HAP-1 (cell line): ENCODE data around the gene CRIP1.

Source experiments
- DNase-seq, 2 experiments: peaks; one replicate each; pipeline ENCODE4 v3.0.0-alpha.2; 2016 to 2020; ENCODE audit warnings: low spot score in 2 of 2
- H3K27me3 ChIP-seq: fragments of 250-450 bp; sonication (Bioruptor Pico); 2 replicates; pipeline ENCODE4 v1.5.1; 2020; ENCODE audit warnings: low read depth, mild to moderate bottlenecking, moderate library complexity
- H3K36me3 ChIP-seq: fragments of 250-450 bp; sonication (Bioruptor Pico); replicated peaks from 2 replicates; pipeline ENCODE4 v1.5.1; 2020; ENCODE audit warnings: mild to moderate bottlenecking
- H3K4me1 ChIP-seq: fragments of 250-450 bp; sonication (Bioruptor Pico); 2 replicates; pipeline ENCODE4 v1.5.1; 2020; ENCODE audit warnings: mild to moderate bottlenecking
- H3K4me3 ChIP-seq: fragments of 250-450 bp; sonication (Bioruptor Pico); 2 replicates; pipeline ENCODE4 v1.5.1; 2020; ENCODE audit warnings: mild to moderate bottlenecking, moderate library complexity
- H3K9me3 ChIP-seq: fragments of 250-450 bp; sonication (Bioruptor Pico); 2 replicates; pipeline ENCODE4 v1.5.1; 2020; ENCODE audit warnings: mild to moderate bottlenecking, moderate library complexity
- in situ Hi-C: fragments of 300-500 bp; cut with MboI; formaldehyde crosslinking; loops from 3 replicates; pipeline ENCODE4 v1.14.3; 2020; ENCODE audit warnings: low sequenced_read_pairs, inconsistent platforms, mixed read lengths

CRIP1 gene

GRCh38 chr14:105446971-105447370 is 39.7 kb upstream of the CRIP1 start:
- in situ Hi-C loops, result no loop called here
- no peaks in the 10 kb centered on the region for H3K4me1 ChIP-seq
- no peak overlapping the region for H3K4me3 ChIP-seq
- no peak for DNase-seq
- no peaks in the 10 kb centered on the region for H3K9me3 ChIP-seq
- H3K36me3 ChIP-seq, result peaks cover 43% of the 10 kb centered on the region
- H3K27me3 ChIP-seq, result no peaks in the 10 kb centered on the region

DNA sequence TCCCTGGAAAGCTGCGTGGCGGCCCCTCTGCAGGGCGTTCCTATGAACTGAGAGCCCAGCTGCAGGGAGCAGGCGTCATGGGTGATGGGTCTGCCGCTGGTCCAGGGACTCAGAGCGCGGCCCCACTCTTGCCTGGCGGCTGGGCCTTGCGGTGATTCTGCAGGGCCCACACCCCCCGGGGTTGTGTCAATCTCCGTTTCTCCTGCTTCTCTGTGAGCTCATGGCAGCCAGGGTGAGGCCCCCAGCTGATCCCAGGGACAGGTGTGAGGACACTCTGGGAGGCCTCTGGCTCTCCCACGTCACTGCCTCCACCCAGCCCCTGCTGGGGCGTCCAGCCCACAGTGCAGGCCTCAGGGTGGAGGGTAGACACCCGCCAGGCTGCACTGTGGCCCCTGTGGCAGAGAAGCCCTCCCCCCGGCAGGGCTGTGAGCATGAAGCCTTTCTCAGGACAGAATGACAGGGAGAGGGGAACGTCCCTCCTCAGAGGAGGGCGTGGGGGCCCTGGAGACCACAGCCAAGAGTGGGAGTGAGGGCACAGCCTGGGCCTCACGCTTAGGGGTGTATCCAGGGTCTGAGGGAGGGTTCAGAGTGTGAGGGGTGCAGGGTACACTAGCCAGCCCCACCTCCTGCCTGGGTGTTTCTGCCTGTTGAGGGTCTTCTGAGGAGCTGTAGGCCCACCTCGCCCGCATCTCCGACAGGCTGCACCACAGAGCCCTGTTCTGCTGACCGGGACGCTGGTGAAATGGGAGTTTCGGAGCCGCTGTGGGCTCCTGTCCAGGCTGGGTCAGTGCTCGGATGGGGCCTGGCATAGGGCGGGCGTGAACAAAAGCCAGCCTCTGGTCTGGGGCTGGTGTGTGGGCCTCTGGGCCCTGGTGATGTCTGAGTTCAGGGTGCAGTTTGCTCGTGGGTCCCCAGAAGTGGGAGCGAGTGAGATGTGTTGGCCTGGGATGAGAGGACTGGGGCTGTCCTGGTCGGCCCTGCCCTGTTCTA is 38.7 kb upstream of the CRIP1 start:
- Histone ChIP-seq H3K9me3 (no peaks in the 10 kb centered on the region), H3K27me3 (no peaks in the 10 kb centered on the region), H3K4me1 (no peaks in the 10 kb centered on the region), H3K4me3 (no peak overlapping the region), H3K36me3 (peaks cover 48% of the 10 kb centered on the region)
- in situ Hi-C loops, result no loop called here
- no peak for DNase-seq

GRCh38 chr14:105448706-105449111 is 38.0 kb upstream of the CRIP1 start:
- H3K4me1 ChIP-seq, result no peaks in the 10 kb centered on the region
- no peaks in the 10 kb centered on the region for H3K9me3 ChIP-seq
- H3K36me3 ChIP-seq, result peaks cover 47% of the 10 kb centered on the region
- no peak overlapping the region for H3K4me3 ChIP-seq
- in situ Hi-C loops, result no loop called here
- H3K27me3 ChIP-seq, result no peaks in the 10 kb centered on the region
- peak in 1 of 2 experiments; percentile 77 for DNase-seq

GRCh38 chr14:105449276-105450122 is 37.2 kb upstream of the CRIP1 start:
- H3K36me3 ChIP-seq, result peaks cover 55% of the 10 kb centered on the region

DNA sequence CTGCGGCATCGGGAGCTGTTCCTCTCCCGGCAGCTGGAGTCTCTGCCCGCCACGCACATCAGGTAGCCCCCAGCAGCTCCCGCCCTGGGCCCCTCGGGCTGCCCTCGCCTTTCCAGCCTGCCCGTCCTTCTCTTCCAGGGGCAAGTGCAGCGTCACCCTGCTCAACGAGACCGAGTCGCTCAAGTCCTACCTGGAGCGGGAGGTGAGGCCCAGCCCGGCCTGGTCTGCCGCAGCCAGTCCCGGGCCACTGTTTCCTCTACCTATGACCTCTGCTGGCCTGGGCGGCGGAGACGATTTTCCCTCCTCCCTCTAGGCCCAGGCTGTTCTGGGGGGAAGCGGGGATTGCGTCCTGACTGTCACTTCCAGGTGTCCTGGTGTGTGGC is 36.6 kb upstream of the CRIP1 start:
- no peak for DNase-seq
- Histone ChIP-seq H3K36me3 (peaks cover 61% of the 10 kb centered on the region), H3K4me3 (no peak overlapping the region), H3K27me3 (no peaks in the 10 kb centered on the region), H3K4me1 (no peaks in the 10 kb centered on the region), H3K9me3 (no peaks in the 10 kb centered on the region)
- in situ Hi-C loops, result no loop called here

More at GRCh38 chr14:105449276-105450122, 37.2 kb upstream of the CRIP1 start:
- no peaks in the 10 kb centered on the region for H3K9me3 ChIP-seq
- H3K27me3 ChIP-seq, result no peaks in the 10 kb centered on the region
- no peak overlapping the region for H3K4me3 ChIP-seq
- no peak for DNase-seq
- H3K4me1 ChIP-seq, result no peaks in the 10 kb centered on the region
- in situ Hi-C loops, result no loop called here

DNA sequence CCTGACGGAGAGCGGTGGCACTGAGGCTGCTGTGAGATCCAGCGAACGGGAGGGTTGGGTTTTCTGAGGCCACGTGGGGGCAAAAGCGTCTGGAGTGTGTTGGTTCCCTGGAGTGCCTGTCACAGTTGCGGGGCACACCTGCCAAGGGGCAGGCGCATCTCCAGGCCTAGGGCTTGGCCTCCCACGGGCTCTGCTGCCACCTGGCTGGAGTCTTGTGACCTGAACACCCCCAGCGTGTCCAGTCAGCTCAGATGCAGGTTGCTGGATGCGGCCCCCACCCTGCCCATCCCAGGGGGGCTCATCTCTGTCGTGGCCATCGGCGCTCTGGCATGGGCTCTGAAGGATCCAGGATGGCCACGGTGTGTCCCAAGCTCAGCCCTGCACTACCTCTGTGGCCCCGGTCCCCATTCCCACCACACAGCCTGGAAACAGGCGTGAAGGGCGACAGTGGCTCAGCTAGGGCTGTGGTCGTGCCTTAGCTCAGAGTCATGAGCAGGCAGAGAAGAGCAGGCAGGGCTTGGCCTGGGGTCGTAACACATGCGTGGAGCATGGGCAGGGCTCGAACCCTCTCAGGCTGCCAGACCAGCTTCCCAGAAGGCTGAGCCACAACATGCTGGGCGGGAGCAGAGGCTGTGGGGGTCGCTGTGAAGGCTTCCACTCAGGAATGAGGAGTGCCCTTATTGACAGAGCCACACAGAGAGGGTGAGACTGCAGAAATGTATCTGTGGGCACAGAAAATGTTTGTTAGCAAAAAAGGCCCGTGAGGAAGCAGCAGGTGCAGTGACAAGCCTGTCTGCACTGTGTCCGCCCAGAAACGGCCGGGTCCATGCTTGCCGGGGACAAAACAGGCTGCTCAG is 35.6 kb upstream of the CRIP1 start:
- H3K4me1 ChIP-seq, result no peaks in the 10 kb centered on the region
- peaks cover 67% of the 10 kb centered on the region for H3K36me3 ChIP-seq
- in situ Hi-C loops, result no loop called here
- DNase-seq, result no peak
- H3K9me3 ChIP-seq, result no peaks in the 10 kb centered on the region
- H3K4me3 ChIP-seq, result no peak overlapping the region
- no peaks in the 10 kb centered on the region for H3K27me3 ChIP-seq

DNA sequence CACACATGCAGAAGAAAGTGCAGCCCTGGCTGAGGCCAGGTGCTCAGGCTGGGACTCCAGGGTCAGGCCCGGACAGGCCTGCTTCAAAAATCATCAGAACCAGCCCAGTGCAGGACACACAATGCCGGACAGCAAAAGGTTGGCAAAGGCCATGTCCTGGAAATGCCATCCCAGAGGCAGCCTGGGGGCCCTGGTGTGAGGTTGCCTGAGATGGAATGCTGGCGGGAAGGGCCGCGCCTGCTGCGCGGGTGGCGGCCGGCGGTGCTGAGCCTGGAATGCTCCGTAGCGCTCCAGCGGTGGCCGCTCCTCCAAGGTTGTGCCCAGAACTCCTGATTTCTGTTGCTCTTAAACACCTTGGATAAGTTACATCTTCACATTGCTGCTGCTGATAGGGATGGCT is 33.7 kb upstream of the CRIP1 start:
- peaks cover 80% of the 10 kb centered on the region for H3K36me3 ChIP-seq
- no peaks in the 10 kb centered on the region for H3K4me1 ChIP-seq
- no peaks in the 10 kb centered on the region for H3K27me3 ChIP-seq
- in situ Hi-C loops, result no loop called here
- H3K9me3 ChIP-seq, result no peaks in the 10 kb centered on the region
- DNase-seq, result no peak
- no peak overlapping the region for H3K4me3 ChIP-seq

GRCh38 chr14:105453847-105454246 is 32.8 kb upstream of the CRIP1 start:
- Histone ChIP-seq H3K4me1 (no peaks in the 10 kb centered on the region), H3K4me3 (no peak overlapping the region), H3K36me3 (peaks cover 81% of the 10 kb centered on the region), H3K27me3 (no peaks in the 10 kb centered on the region), H3K9me3 (no peaks in the 10 kb centered on the region)
- DNase-seq, result no peak
- in situ Hi-C loops, result no loop called here

- no peaks in the 10 kb centered on the region for H3K27me3 ChIP-seq
- no peak overlapping the region for H3K4me3 ChIP-seq
- DNase-seq, result no peak
- H3K4me1 ChIP-seq, result no peaks in the 10 kb centered on the region
- in situ Hi-C loops, result no loop called here
- H3K36me3 ChIP-seq, result peaks cover 71% of the 10 kb centered on the region
- H3K9me3 ChIP-seq, result no peaks in the 10 kb centered on the region
Observed at GRCh38 chr14:105455086-105455640, 31.5 kb upstream of the CRIP1 start.

GRCh38 chr14:105455766-105456660 is 30.7 kb upstream of the CRIP1 start:
- H3K36me3 ChIP-seq, result peaks cover 69% of the 10 kb centered on the region
- H3K4me1 ChIP-seq, result no peaks in the 10 kb centered on the region
- DNase-seq, result no peak
- no peaks in the 10 kb centered on the region for H3K27me3 ChIP-seq
- no peak overlapping the region for H3K4me3 ChIP-seq
- H3K9me3 ChIP-seq, result no peaks in the 10 kb centered on the region
- in situ Hi-C loops, result no loop called here

DNA sequence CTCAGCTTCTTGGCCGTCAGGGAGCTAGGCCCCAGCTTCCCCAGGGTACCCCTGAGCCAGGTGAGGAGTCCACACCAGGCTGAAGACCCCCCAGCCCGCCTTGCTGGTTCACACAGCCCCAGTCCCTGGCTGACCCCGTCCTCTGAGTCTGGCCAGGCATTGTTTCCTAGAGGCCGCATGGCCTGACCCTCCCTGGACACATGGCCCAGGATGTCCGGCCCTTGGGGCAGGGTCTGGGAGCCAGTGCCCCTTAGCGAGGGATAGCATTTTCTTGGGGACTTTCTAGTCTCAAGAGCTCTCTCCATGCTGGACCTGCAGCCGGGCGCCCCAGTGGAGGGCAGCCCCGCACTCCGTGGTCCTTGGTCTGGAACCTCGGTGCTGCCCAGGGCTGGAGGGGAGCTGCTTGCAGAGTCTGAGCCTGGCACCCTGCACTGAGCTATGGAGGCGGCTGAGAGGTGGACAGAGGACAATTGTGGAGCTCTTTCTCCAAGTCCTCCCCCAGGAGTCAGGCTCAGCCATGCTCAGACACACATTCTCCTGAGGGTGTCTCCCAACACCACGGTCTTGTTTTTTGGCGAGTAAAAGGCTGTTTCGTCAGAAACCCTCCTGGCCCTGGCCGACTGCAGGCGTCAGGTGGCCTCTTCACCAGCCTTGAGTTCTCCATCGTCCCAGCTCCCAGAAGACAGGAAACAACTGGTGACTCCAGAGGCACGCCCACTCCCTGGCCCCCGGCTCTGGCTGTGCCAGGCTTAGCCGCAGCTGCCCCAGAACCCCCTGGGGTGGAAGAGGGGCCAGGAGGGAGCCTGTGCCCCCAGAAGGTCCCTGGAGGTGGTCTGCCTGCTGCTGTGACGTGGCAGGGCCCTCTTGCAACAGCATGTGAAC is 29.7 kb upstream of the CRIP1 start:
- H3K4me1 ChIP-seq, result no peaks in the 10 kb centered on the region
- H3K36me3 ChIP-seq, result peaks cover 63% of the 10 kb centered on the region
- no peak overlapping the region for H3K4me3 ChIP-seq
- DNase-seq, result no peak
- in situ Hi-C loops, result no loop called here
- H3K9me3 ChIP-seq, result no peaks in the 10 kb centered on the region
- no peaks in the 10 kb centered on the region for H3K27me3 ChIP-seq

- in situ Hi-C loops, result no loop called here
- DNase-seq, result no peak
- no peaks in the 10 kb centered on the region for H3K9me3 ChIP-seq
- no peaks in the 10 kb centered on the region for H3K27me3 ChIP-seq
- no peak overlapping the region for H3K4me3 ChIP-seq
- peaks cover 64% of the 10 kb centered on the region for H3K36me3 ChIP-seq
- no peaks in the 10 kb centered on the region for H3K4me1 ChIP-seq
Observed at GRCh38 chr14:105458010-105458409, 28.7 kb upstream of the CRIP1 start.
